Measurements from ENCODE around the gene TIAM1.

Gene TIAM1

DNA sequence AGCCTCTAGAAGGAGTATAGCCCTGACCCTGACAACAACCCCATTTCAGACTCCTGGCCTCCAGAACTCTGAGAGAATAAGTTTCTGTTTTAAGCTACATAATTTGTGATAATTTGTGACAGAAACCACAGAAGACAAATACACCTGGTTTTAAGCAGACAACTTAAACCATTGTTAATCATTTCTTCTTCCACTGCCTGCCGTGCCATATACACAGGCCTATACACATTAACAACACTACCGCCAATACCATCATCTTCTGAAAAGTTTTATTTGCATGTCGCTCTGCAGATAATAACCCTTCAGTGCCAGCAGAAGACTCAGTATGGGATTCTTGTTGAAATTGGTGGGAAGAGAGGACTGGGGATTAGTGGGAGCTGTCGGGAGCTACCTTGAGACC lies 265.8 kb downstream of the TIAM1 start:
- DNase-seq (ENCODE audit: low read depth) = no peak

DNA sequence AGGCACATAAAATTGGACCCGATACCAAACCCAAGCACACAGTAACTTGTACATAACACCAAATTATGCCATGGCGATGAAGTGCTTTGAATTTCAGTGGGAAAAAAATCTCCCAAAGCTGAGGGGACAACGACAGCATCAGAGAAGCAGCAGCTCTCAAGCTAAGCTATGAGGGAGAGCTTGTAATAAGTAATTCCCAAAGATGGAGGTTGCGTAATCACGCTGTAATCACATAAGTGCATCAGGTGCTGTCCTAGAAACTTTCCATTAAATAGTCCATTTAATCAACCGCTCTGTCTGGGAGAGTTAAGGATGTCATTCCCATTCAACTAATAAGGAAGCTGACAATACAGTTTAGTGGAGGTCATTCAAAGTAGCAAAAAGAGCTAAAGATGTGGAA lies 268.2 kb downstream of the TIAM1 start:
- DNase-seq (ENCODE audit: low read depth) = no peak

DNA sequence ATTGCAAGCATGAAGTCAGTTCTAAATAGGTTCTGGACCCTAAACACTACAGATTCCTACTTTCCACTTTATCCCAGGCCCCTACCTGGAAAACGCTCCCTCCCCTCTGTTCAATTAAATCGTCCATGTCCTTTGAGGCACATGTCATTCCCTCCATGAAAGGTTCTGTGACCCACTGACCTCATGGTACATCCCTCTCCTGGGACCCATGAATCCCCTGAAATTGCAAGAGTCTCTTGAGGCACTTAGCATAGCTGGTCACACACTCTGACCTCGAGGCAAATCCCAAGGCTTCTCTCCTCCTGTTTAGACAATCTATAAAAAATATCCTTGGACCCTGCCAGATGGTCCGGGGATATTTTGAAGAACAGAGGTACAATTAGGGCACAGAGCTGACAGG lies 271.5 kb downstream of the TIAM1 start:
- no peak for DNase-seq (ENCODE audit: low read depth)
